Mesodermal cell (in vitro differentiated cells): ENCODE results near the gene NOXO1.
A peak's percentile ranks its signal among the peaks of the same experiment; 100 is the strongest.
"Not testable (repeated sequence)": the region's sequence is repeated elsewhere in the genome, so short reads cannot be mapped to it uniquely, and the experiment has no call there.

ENCODE experiments used
- H3K27ac ChIP-seq: 2 replicates; pipeline ENCODE4 v1.7.0; 2013; ENCODE audit warnings: mild to moderate bottlenecking, low read depth, low read length, moderate library complexity; ENCODE audit not compliant: severe bottlenecking
- H3K36me3 ChIP-seq: 2 replicates; pipeline ENCODE4 v1.7.1; 2013; ENCODE audit warnings: mild to moderate bottlenecking, low read length, moderate library complexity; ENCODE audit not compliant: control insufficient read depth, insufficient read depth
- H3K4me1 ChIP-seq: one replicate; pipeline ENCODE4 v1.7.1; 2013; ENCODE audit warnings: mild to moderate bottlenecking, low read length; ENCODE audit not compliant: insufficient read depth, control insufficient read depth, poor library complexity, severe bottlenecking
- H3K4me3 ChIP-seq: 2 replicates; pipeline ENCODE4 v1.7.0; 2013; ENCODE audit warnings: low read length, control low read depth, mild to moderate bottlenecking; ENCODE audit not compliant: insufficient read depth, poor library complexity, severe bottlenecking; ENCODE audit errors: extremely low read depth
- H3K9me3 ChIP-seq: 2 replicates; pipeline ENCODE4 v1.7.1; 2013; ENCODE audit warnings: mild to moderate bottlenecking, low read length, moderate library complexity; ENCODE audit not compliant: control insufficient read depth
- WGBS, 2 experiments: methylation state at CpG; one replicate each; pipeline ENCODE4 v1.1.5; 2013; ENCODE audit warnings: missing lambda C conversion rate in 2 of 2; ENCODE audit not compliant: insufficient coverage in 2 of 2; 5-methylcytosine and 5-hydroxymethylcytosine counted together

NOXO1 gene

GRCh38 chr16:2024032-2024420 lies 42.8 kb upstream of the NOXO1 start:
- Histone ChIP-seq H3K27ac (no peak overlapping the region), H3K36me3 (peaks cover 8% of the 10 kb centered on the region), H3K9me3 (no peaks in the 10 kb centered on the region), H3K4me1 (peaks cover 22% of the 10 kb centered on the region), H3K4me3 (no peak overlapping the region)
- WGBS, 2 experiments = 93 to 97% methylated on average over 9 to 12 of the region's 12 CpGs

DNA sequence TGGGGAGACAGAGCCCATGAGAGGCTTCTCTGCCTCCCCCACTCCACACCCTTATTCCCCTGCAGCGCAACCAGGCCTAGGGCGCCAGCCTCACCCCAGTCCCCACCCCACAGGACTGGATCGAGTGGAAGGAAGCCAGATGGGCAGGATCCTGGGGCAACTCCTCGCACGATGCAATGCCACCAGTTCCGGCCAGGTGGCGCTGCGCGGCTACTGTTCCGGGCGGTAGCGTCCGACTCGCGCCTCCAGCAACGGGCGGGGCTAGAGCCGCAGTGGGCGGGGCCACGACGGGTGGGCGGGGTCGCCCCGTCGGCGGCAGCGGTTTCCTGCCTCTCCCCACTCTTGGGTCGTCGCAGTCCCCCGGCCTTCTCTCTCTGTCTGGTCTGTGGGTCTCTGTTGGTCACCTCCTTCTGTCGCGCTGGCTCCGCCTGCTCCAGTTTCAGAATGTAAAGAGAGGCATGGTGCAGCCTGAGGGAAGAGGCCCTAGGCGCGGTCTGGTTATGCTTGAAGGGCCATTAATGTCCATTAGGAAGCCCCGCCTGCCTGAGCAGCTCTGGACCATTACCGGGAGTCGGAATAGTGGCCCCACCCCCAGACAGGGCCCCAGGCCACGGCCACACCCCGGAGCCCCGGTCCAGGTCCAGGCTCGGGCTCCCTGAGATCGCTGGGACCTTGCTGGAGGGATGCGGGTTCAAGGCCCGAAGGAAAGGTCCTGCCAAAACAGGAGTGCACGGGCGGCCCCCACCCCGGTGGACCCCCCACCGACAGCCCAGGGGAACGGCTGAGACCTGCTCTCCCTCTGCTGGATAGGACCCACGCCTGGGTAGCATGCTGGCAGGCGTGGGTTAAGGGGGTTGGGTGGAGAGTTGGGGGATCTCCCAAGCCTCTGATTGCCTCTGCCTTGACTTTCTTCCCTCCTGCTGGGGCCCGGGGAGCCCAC lies 42.1 kb upstream of the NOXO1 start:
- Histone ChIP-seq H3K4me3 (peak overlapping the region; percentile 31), H3K9me3 (no peaks in the 10 kb centered on the region), H3K36me3 (peaks cover 1% of the 10 kb centered on the region), H3K27ac (peak overlapping the region; percentile 86), H3K4me1 (peaks cover 22% of the 10 kb centered on the region)
- 15% methylated on average over 38 to 44 of the region's 53 CpGs for WGBS, 2 experiments

GRCh38 chr16:2022723-2023091 lies 41.4 kb upstream of the NOXO1 start:
- Histone ChIP-seq H3K4me3 (peak overlapping the region; percentile 31), H3K27ac (peak overlapping the region; percentile 86), H3K4me1 (peaks cover 22% of the 10 kb centered on the region), H3K9me3 (no peaks in the 10 kb centered on the region), H3K36me3 (no peaks in the 10 kb centered on the region)
- WGBS, 2 experiments = 7 to 8% methylated on average over 8 to 14 of the region's 14 CpGs

DNA sequence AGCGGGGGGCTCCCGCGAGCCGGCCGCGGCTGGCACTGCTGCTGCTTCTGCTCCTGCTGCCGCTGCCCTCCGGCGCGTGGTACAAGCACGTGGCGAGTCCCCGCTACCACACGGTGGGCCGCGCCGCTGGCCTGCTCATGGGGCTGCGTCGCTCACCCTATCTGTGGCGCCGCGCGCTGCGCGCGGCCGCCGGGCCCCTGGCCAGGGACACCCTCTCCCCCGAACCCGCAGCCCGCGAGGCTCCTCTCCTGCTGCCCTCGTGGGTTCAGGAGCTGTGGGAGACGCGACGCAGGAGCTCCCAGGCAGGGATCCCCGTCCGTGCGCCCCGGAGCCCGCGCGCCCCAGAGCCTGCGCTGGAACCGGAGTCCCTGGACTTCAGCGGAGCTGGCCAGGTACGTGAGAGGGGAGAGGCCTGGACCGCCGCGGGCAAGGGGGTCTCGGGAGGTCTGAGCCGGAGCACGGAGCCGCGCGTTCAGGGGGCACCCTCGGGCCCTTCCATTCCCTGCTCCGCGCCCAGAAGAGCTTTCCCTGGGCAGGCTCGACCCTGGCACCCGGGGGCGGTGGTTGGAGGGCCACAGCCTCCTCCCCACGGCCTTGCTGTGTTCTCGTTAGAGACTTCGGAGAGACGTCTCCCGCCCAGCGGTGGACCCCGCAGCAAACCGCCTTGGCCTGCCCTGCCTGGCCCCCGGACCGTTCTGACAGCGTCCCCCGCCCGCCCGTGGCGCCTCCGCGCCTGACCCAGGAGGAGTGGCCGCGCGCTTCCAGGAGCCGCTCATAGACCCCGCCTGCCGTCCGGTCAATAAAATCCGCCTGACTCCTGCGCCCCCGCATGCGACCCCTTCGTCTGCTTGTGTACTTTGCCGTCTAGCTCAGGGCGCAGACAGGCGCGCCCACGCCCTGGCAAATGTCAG lies 38.9 kb upstream of the NOXO1 start:
- no peak overlapping the region for H3K27ac ChIP-seq
- no peaks in the 10 kb centered on the region for H3K36me3 ChIP-seq
- 4 to 5% methylated on average over 74 to 94 of the region's 96 CpGs for WGBS, 2 experiments
- peaks cover 18% of the 10 kb centered on the region for H3K4me1 ChIP-seq
- no peaks in the 10 kb centered on the region for H3K9me3 ChIP-seq
- H3K4me3 ChIP-seq = peak overlapping the region; percentile 26

DNA sequence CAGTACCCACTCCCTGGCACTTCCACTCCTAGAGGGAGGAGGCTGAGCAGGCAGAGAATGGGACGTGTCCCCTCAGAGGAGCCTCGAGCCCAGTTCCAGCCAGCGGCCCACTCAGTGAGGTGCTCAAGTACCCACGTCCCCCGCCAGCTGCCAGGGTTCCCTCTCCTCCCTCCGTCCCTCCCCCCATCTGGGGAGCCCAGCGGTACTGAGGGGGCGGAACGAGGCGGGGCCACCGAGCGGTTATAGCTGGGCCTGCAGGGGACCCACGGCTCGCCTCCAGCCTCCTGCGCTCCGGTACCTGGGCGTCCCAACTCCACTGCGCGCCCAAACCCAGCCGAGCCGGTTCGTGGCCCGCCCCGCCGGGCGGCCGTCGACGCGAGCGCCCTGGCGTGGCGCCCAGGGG lies 38.2 kb upstream of the NOXO1 start, which contains the start of gene NPW:
TSS of gene NPW (plus strand) at position 268 of the 403 bp plus-strand sequence.
- Histone ChIP-seq H3K9me3 (no peaks in the 10 kb centered on the region), H3K36me3 (no peaks in the 10 kb centered on the region), H3K27ac (no peak within 1 kb of the TSS), H3K4me3 (peak within 1 kb of the TSS; percentile 26), H3K4me1 (peaks cover 14% of the 10 kb centered on the region)
- WGBS, 2 experiments = 10 to 12% methylated on average over 19 to 33 of the region's 33 CpGs

- no peaks in the 10 kb centered on the region for H3K9me3 ChIP-seq
- no peak overlapping the region for H3K27ac ChIP-seq
- H3K4me1 ChIP-seq = no peaks in the 10 kb centered on the region
- no peaks in the 10 kb centered on the region for H3K36me3 ChIP-seq
- no peak overlapping the region for H3K4me3 ChIP-seq
- WGBS, 2 experiments = 52 to 58% methylated on average over 11 to 12 of the region's 13 CpGs
Observed at GRCh38 chr16:2016407-2016922, 35.2 kb upstream of the NOXO1 start.

DNA sequence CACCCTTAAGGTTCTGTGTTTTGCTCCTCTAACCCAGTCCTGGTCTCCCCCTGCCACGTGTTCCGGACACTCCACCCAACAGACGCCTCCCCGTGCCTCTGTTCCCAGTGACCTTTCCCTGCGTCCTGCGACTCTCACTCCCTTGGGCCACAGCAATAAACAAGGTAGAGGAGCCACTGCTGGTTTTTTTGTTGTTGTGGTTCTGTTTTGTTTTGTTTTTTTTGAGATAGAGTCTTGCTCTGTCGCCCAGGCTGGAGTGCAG lies 34.6 kb upstream of the NOXO1 start:
- no peaks in the 10 kb centered on the region for H3K36me3 ChIP-seq

DNA sequence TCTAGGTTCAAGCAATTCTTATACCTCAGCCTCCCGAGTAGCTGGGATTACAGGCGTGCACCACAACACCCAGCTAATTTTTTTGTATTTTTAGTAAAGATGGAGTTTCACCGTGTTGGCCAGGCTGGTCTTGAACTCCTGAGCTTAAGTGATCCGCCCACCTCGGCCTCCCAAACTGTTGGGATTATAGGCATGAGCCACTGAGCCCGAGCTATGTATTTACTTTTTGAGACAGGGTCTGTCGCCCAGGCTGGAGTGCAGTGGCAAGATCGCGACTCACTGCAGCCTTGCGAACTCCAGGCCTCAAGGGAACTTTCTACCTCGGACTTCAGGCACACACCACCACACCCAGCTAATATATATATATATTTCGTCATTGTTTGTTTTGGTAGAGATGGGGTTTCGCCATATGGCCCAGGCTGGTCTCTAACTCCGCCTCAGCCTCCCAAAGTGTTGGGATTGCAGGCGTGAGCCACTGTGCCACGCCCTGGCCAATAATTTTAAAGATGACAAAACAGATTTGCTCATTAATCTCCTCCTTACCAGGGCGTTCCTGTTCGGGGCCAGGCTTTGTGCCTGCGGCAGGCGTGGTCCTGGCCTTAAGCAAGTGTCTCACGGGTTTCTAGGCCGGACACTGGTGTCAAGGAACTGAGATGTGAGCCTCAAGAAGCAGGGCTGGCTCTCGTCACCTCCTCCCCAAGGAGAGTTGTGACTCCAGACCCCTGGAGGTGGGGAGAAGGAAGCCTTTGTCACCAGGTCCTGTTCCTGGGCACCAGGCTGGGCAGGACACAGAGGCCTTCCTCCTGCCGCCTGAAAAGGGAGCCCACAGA lies 34.1 kb upstream of the NOXO1 start:
- H3K9me3 ChIP-seq = no peaks in the 10 kb centered on the region
- no peaks in the 10 kb centered on the region for H3K36me3 ChIP-seq
- 88 to 92% methylated on average over 17 to 18 of the region's 24 CpGs for WGBS, 2 experiments
- no peak overlapping the region for H3K4me3 ChIP-seq
- H3K4me1 ChIP-seq = peaks cover 5% of the 10 kb centered on the region
- H3K27ac ChIP-seq = no peak overlapping the region

More for the DNA sequence above, 34.6 kb upstream of the NOXO1 start:
- Histone ChIP-seq H3K27ac (no peak overlapping the region), H3K4me3 (no peak overlapping the region), H3K4me1 (no peaks in the 10 kb centered on the region), H3K9me3 (no peaks in the 10 kb centered on the region)
- 95% methylated on average over 4 to 5 of the region's 7 CpGs for WGBS, 2 experiments

- WGBS, 2 experiments = 92 to 95% methylated on average over 6 to 13 of the region's 15 CpGs
- Histone ChIP-seq H3K4me1 (peaks cover 7% of the 10 kb centered on the region), H3K27ac (no peak overlapping the region), H3K9me3 (no peaks in the 10 kb centered on the region), H3K36me3 (peaks cover under 1% of the 10 kb centered on the region), H3K4me3 (no peak overlapping the region)
Observed at GRCh38 chr16:2013527-2013926, 32.3 kb upstream of the NOXO1 start.

DNA sequence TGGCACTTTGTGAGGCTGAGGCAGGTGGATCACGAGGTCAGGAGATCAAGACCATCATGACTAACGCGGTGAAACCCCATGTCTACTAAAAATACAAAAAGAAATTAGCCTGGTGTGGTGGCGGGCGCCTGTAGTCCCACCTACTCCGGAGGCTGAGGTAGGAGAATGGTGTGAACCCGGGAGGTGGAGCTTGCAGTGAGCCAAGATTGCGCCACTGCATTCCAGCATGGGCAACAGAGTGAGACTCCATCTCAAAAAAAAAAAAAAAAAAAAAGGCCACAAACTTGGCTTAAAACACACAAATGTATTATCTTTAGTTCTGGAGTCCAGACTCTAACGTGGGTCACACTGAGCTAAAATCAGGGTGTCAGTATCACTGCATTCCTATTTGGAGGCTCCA lies 30.5 kb upstream of the NOXO1 start:
- H3K36me3 ChIP-seq = peaks cover 19% of the 10 kb centered on the region
- H3K4me1 ChIP-seq = peaks cover 24% of the 10 kb centered on the region
- WGBS, 2 experiments = 75 to 90% methylated on average over 2 to 6 of the region's 9 CpGs
- not testable (repeated sequence) for H3K27ac ChIP-seq, H3K4me3 ChIP-seq, H3K9me3 ChIP-seq
